ENCODE results near the gene ATP1B3.

DNA sequence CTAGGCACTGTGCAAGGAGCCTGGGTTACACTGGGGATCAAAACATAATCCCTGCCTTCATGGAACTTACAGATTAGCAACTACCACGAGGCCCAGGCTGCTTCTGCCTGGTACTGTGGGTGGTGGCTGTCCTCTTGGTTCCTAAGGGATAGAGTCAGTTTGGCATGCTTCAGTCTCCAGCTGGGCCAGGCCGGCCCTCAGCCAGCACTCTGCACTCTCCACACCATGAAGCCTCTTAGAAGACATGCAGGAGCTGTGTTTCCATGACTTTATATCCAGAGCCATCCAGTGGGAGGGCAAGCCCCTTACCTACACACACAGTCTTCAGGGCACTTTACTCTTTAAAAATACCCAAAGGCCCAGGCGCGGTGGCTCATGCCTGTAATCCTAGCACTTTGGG is 54.4 kb downstream of the ATP1B3 start:
- TF ChIP-seq, protein P1, sequence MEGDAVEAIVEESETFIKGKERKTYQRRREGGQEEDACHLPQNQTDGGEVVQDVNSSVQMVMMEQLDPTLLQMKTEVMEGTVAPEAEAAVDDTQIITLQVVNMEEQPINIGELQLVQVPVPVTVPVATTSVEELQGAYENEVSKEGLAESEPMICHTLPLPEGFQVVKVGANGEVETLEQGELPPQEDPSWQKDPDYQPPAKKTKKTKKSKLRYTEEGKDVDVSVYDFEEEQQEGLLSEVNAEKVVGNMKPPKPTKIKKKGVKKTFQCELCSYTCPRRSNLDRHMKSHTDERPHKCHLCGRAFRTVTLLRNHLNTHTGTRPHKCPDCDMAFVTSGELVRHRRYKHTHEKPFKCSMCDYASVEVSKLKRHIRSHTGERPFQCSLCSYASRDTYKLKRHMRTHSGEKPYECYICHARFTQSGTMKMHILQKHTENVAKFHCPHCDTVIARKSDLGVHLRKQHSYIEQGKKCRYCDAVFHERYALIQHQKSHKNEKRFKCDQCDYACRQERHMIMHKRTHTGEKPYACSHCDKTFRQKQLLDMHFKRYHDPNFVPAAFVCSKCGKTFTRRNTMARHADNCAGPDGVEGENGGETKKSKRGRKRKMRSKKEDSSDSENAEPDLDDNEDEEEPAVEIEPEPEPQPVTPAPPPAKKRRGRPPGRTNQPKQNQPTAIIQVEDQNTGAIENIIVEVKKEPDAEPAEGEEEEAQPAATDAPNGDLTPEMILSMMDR (IDR thresholded peaks at IDR 0.05; ENCODE audit: low read depth, low read length, missing input control): no peak
- TF ChIP-seq EGR1 (IDR thresholded peaks at IDR 0.05; ENCODE audit: low read depth in 2 of 2) (no peak), YY1 (IDR thresholded peaks at IDR 0.05) (no peak), TAF1 (conservative IDR thresholded peaks at IDR 0.05) (no peak), RAD21 (IDR thresholded peaks at IDR 0.05) (no peak), GABPA (IDR thresholded peaks at IDR 0.05 in 1 of 2, conservative IDR thresholded peaks at IDR 0.05 in 1 of 2) (no peak)
- TF ChIP-seq, protein P2, sequence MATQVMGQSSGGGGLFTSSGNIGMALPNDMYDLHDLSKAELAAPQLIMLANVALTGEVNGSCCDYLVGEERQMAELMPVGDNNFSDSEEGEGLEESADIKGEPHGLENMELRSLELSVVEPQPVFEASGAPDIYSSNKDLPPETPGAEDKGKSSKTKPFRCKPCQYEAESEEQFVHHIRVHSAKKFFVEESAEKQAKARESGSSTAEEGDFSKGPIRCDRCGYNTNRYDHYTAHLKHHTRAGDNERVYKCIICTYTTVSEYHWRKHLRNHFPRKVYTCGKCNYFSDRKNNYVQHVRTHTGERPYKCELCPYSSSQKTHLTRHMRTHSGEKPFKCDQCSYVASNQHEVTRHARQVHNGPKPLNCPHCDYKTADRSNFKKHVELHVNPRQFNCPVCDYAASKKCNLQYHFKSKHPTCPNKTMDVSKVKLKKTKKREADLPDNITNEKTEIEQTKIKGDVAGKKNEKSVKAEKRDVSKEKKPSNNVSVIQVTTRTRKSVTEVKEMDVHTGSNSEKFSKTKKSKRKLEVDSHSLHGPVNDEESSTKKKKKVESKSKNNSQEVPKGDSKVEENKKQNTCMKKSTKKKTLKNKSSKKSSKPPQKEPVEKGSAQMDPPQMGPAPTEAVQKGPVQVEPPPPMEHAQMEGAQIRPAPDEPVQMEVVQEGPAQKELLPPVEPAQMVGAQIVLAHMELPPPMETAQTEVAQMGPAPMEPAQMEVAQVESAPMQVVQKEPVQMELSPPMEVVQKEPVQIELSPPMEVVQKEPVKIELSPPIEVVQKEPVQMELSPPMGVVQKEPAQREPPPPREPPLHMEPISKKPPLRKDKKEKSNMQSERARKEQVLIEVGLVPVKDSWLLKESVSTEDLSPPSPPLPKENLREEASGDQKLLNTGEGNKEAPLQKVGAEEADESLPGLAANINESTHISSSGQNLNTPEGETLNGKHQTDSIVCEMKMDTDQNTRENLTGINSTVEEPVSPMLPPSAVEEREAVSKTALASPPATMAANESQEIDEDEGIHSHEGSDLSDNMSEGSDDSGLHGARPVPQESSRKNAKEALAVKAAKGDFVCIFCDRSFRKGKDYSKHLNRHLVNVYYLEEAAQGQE (IDR thresholded peaks at IDR 0.05): no peak
- TF ChIP-seq, protein P3, sequence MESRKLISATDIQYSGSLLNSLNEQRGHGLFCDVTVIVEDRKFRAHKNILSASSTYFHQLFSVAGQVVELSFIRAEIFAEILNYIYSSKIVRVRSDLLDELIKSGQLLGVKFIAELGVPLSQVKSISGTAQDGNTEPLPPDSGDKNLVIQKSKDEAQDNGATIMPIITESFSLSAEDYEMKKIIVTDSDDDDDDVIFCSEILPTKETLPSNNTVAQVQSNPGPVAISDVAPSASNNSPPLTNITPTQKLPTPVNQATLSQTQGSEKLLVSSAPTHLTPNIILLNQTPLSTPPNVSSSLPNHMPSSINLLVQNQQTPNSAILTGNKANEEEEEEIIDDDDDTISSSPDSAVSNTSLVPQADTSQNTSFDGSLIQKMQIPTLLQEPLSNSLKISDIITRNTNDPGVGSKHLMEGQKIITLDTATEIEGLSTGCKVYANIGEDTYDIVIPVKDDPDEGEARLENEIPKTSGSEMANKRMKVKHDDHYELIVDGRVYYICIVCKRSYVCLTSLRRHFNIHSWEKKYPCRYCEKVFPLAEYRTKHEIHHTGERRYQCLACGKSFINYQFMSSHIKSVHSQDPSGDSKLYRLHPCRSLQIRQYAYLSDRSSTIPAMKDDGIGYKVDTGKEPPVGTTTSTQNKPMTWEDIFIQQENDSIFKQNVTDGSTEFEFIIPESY (IDR thresholded peaks at IDR 0.05): no peak

All from liver (tissue), 3 donors.